H1 (cell line): ENCODE data around the gene MS4A6A. TPM values are rescaled to one million over a fixed set of nuclear protein-coding genes. Genes with fewer than 3 reads are reported as not detected.
"Not testable (repeated sequence)": the region's sequence is repeated elsewhere in the genome, so short reads cannot be mapped to it uniquely, and the experiment has no call there.

Experiments
- CTCF ChIA-PET: fragments of 300-600 bp; sonication (Branson Sonifier 250); formaldehyde crosslinking; loops from one replicate; lab custom pipeline; 2021; ENCODE audit not compliant: partially characterized antibody; lab: Charles Lee
- POLR2A ChIA-PET: fragments of 300-600 bp; sonication (Branson Sonifier 250); formaldehyde crosslinking; loops from one replicate; lab custom pipeline; 2021; ENCODE audit warnings: inconsistent platforms; ENCODE audit not compliant: partially characterized antibody; lab: Charles Lee
- DNase-seq, 2 experiments: peaks; one replicate each; pipeline versions ENCODE4 v3.0.0 to v3.0.0-alpha.2; 2010 to 2022; ENCODE audit warnings: low spot score in 2 of 2, low read depth in 1 of 2, mixed read lengths in 1 of 2
- FAIRE-seq: peaks from 2 replicates; lab custom pipeline; 2011; peaks lifted over from hg19 to GRCh38; lab: Jason Lieb, UNC
- H2AFZ ChIP-seq: 2 replicates; pipeline ENCODE4 v1.8.1; 2012; ENCODE audit warnings: low read length, inconsistent platforms
- H2AK5ac ChIP-seq: 2 replicates; pipeline ENCODE4 v1.6.1; 2013; ENCODE audit warnings: low read depth, low read length
- H2BK120ac ChIP-seq: replicated peaks from 2 replicates; pipeline ENCODE3; 2013; ENCODE audit warnings: low read depth, low read length, inconsistent platforms
- H2BK12ac ChIP-seq: 2 replicates; pipeline ENCODE4 v1.6.1; 2013; ENCODE audit warnings: low read depth, low read length
- H2BK15ac ChIP-seq: 2 replicates; pipeline ENCODE4 v1.6.1; 2013; ENCODE audit warnings: low read length
- H2BK20ac ChIP-seq: 2 replicates; pipeline ENCODE4 v1.6.1; 2013; ENCODE audit warnings: low read length
- H2BK5ac ChIP-seq: 2 replicates; pipeline ENCODE4 v1.6.1; 2013; ENCODE audit warnings: low read depth, low read length
- H3K14ac ChIP-seq: 2 replicates; pipeline ENCODE4 v1.6.1; 2013; ENCODE audit warnings: inconsistent platforms; ENCODE audit not compliant: insufficient read length
- H3K18ac ChIP-seq: 2 replicates; pipeline ENCODE4 v1.6.1; 2013; ENCODE audit warnings: low read length; ENCODE audit errors: extremely low read depth
- H3K23ac ChIP-seq: 2 replicates; pipeline ENCODE4 v1.6.1; 2013; ENCODE audit warnings: inconsistent platforms; ENCODE audit not compliant: insufficient read length
- H3K23me2 ChIP-seq: 2 replicates; pipeline ENCODE4 v1.6.1; 2013; ENCODE audit warnings: low read depth, low read length
- H3K27ac ChIP-seq: 2 replicates; pipeline ENCODE4 v1.6.1; 2011; ENCODE audit warnings: low read depth, low read length, inconsistent platforms
- H3K27me3 ChIP-seq, 4 experiments: replicated peaks in 1 of 4; 1 replicate in 1 of 4; 2 replicates in 3 of 4; pipeline versions ENCODE4 v1.6.1 to v1.8.1; 2011 to 2013; ENCODE audit warnings: low read length in 3 of 4, mild to moderate bottlenecking in 3 of 4, inconsistent platforms in 2 of 4, mixed read lengths in 2 of 4, moderate library complexity in 1 of 4; ENCODE audit not compliant: control insufficient read depth in 3 of 4, insufficient read depth in 3 of 4; ENCODE audit errors: extremely low read depth in 1 of 4
- H3K36me3 ChIP-seq, 4 experiments: 2 replicates each; pipeline versions ENCODE4 v1.6.1 to v1.8.1; 2011 to 2013; ENCODE audit warnings: mild to moderate bottlenecking in 4 of 4, low read length in 3 of 4, moderate library complexity in 2 of 4, control low read depth in 1 of 4, inconsistent platforms in 1 of 4; ENCODE audit not compliant: insufficient read depth in 4 of 4, control insufficient read depth in 2 of 4
- H3K4ac ChIP-seq: replicated peaks from 2 replicates; pipeline ENCODE3; 2013; ENCODE audit warnings: low read length, low read depth, mixed read lengths, inconsistent platforms; ENCODE audit not compliant: insufficient read length
- H3K4me1 ChIP-seq, 4 experiments: replicated peaks in 1 of 4; 1 replicate in 1 of 4; 2 replicates in 3 of 4; pipeline versions ENCODE4 v1.6.1 to v1.8.1; 2011 to 2013; ENCODE audit warnings: low read length in 3 of 4, inconsistent platforms in 2 of 4, mixed read lengths in 1 of 4; ENCODE audit not compliant: insufficient read depth in 4 of 4, control insufficient read depth in 3 of 4
- H3K4me2 ChIP-seq, 2 experiments: 2 replicates each; pipeline versions ENCODE4 v1.6.1 to v1.8.1; 2011 to 2013; ENCODE audit warnings: low read depth in 2 of 2, low read length in 2 of 2, control low read depth in 1 of 2, inconsistent platforms in 1 of 2, mild to moderate bottlenecking in 1 of 2; ENCODE audit not compliant: insufficient read depth in 1 of 2
- H3K4me3 ChIP-seq, 4 experiments: fragments of 200-600, 300-600 bp in 1 of 4; sonication (generic), shearing (Covaris generic), sonication (Bioruptor Twin) in 1 of 4; 2 replicates each; pipeline versions ENCODE4 v1.5.1 to v1.8.1; 2011 to 2016; ENCODE audit warnings: low read length in 4 of 4, low read depth in 3 of 4, control low read depth in 2 of 4, inconsistent platforms in 2 of 4, mild to moderate bottlenecking in 2 of 4, mixed read lengths in 1 of 4, moderate library complexity in 1 of 4; ENCODE audit not compliant: insufficient read depth in 2 of 4; ENCODE audit errors: extremely low read depth in 1 of 4
- H3K56ac ChIP-seq: replicated peaks from 2 replicates; pipeline ENCODE3; 2013; ENCODE audit warnings: low read depth, mild to moderate bottlenecking, mixed read lengths, low read length, inconsistent platforms; ENCODE audit not compliant: insufficient read length
- H3K79me1 ChIP-seq: 2 replicates; pipeline ENCODE4 v1.6.1; 2013; ENCODE audit warnings: low read depth, low read length, control low read depth
- H3K79me2 ChIP-seq, 2 experiments: 2 replicates each; pipeline versions ENCODE4 v1.6.1 to v1.8.1; 2012 to 2013; ENCODE audit warnings: low read length in 2 of 2, mild to moderate bottlenecking in 2 of 2, inconsistent platforms in 1 of 2; ENCODE audit not compliant: insufficient read depth in 2 of 2, control insufficient read depth in 1 of 2
- H3K9ac ChIP-seq, 4 experiments: replicated peaks in 1 of 4; 1 replicate in 1 of 4; 2 replicates in 3 of 4; pipeline versions ENCODE4 v1.6.1 to v1.8.1; 2011 to 2013; ENCODE audit warnings: low read depth in 3 of 4, low read length in 3 of 4, control low read depth in 2 of 4, mild to moderate bottlenecking in 2 of 4, moderate library complexity in 2 of 4, inconsistent platforms in 1 of 4; ENCODE audit errors: extremely low read depth in 1 of 4
- H3K9me3 ChIP-seq, 2 experiments: 2 replicates each; pipeline versions ENCODE4 v1.6.1 to v1.8.1; 2012 to 2013; ENCODE audit warnings: mild to moderate bottlenecking in 2 of 2, moderate library complexity in 2 of 2, control low read depth in 1 of 2, inconsistent platforms in 1 of 2, low read depth in 1 of 2, low read length in 1 of 2, mixed read lengths in 1 of 2; ENCODE audit not compliant: insufficient read depth in 2 of 2
- H4K20me1 ChIP-seq, 2 experiments: replicated peaks in 1 of 2; 2 replicates each; pipeline versions ENCODE3 to v1.8.1; 2011 to 2013; ENCODE audit warnings: inconsistent platforms in 2 of 2, low read length in 2 of 2, mild to moderate bottlenecking in 1 of 2; ENCODE audit not compliant: insufficient read depth in 2 of 2, control insufficient read depth in 1 of 2
- H4K5ac ChIP-seq: 2 replicates; pipeline ENCODE4 v1.6.1; 2013; ENCODE audit warnings: low read length, low read depth, mixed read lengths, inconsistent platforms; ENCODE audit not compliant: insufficient read length
- H4K8ac ChIP-seq: 2 replicates; pipeline ENCODE4 v1.8.0; 2013; ENCODE audit warnings: mild to moderate bottlenecking, moderate library complexity, low read length, inconsistent platforms; ENCODE audit not compliant: insufficient read depth; ENCODE audit errors: extremely low read depth
- H4K91ac ChIP-seq: replicated peaks from 2 replicates; pipeline ENCODE3; 2013; ENCODE audit warnings: low read length, mixed read lengths, inconsistent platforms; ENCODE audit not compliant: insufficient read length
- WGBS, 2 experiments: shearing (Covaris generic) in 1 of 2; methylation state at CpG; one replicate each; pipeline versions ENCODE4 v1.1.6 to v1.1.7; 2013 to 2015; ENCODE audit warnings: low lambda C conversion rate in 2 of 2, mixed read lengths in 2 of 2, inconsistent platforms in 1 of 2, low coverage in 1 of 2, missing lambda C conversion rate in 1 of 2; ENCODE audit not compliant: insufficient replicate concordance in 2 of 2, insufficient coverage in 1 of 2, insufficient read length in 1 of 2; ENCODE audit errors: extremely low coverage in 1 of 2, missing lambda C conversion rate in 1 of 2; 5-methylcytosine and 5-hydroxymethylcytosine counted together
- polyA plus RNA-seq, 7 experiments: library from polyadenylated mRNA; depleted of rRNA in 3 of 7; stranded (reverse) in 5 of 7; unstranded in 2 of 7; fragments of >200 nt in 5 of 7; fragments of 200-250 nt in 2 of 7; gene quantifications; 1 replicate in 5 of 7; 2 replicates in 1 of 7; 4 replicates in 1 of 7; pipeline versions ENCODE4 v1.2.1 to v1.2.3, GENCODE V29; 2011 to 2013; ENCODE audit warnings: missing spikeins in 2 of 7, mixed read lengths in 2 of 7
- total RNA-seq: library from RNA; stranded (reverse); fragmentation: NEBNext Ultra II Directional; extraction: Animal tissue kit (Norgen Biotek cat#: 25700); gene quantifications from 2 replicates; pipeline ENCODE4 v1.2.1, GENCODE V29; 2021

Gene MS4A6A
- total and polyA plus RNA-seq, 2 of the 8 experiments (the other 6 are each of a cell fraction or from before 2014, with no cell fraction given) = not detected

GRCh38 chr11:60128866-60129265 lies 54.0 kb downstream of the MS4A6A start:
- H3K4me2 ChIP-seq, H3K79me1 ChIP-seq, H2BK120ac ChIP-seq, H3K27ac ChIP-seq, DNase-seq, H3K9ac ChIP-seq, POLR2A ChIA-PET, H2BK12ac ChIP-seq, H3K4me1 ChIP-seq, CTCF ChIA-PET, H3K23me2 ChIP-seq, H3K27me3 ChIP-seq, FAIRE-seq, H3K23ac ChIP-seq, H4K91ac ChIP-seq, H3K56ac ChIP-seq, H2BK20ac ChIP-seq, H3K4ac ChIP-seq, H2AFZ ChIP-seq, H3K36me3 ChIP-seq, H2BK5ac ChIP-seq, H3K9me3 ChIP-seq, H4K8ac ChIP-seq, H2BK15ac ChIP-seq, H2AK5ac ChIP-seq, H3K18ac ChIP-seq, H3K14ac ChIP-seq, H3K79me2 ChIP-seq, H4K5ac ChIP-seq, H4K20me1 ChIP-seq, H3K4me3 ChIP-seq: not testable (repeated sequence)
- WGBS, 2 experiments = 94% methylated on average over 4 of the region's 4 CpGs; no CpG with 5 or more reads in 1 of the 2 experiments
